Measurements from ENCODE around the gene CHST8.
"Not testable (repeated sequence)": the region's sequence is repeated elsewhere in the genome, so short reads cannot be mapped to it uniquely, and the experiment has no call there.

The CHST8 gene

GRCh38 chr19:33606556-33606955 is 15.2 kb upstream of the CHST8 start:
- Mint-ChIP-seq H3K27ac (no peak overlapping the region), H3K36me3 (peaks cover 2% of the 10 kb centered on the region), H3K4me1 (no peaks in the 10 kb centered on the region), H3K9me3 (peaks cover 40% of the 10 kb centered on the region), H3K27me3 (peaks cover 12% of the 10 kb centered on the region), H3K4me3 (no peak overlapping the region)

- no peak overlapping the region for H3K4me3 Mint-ChIP-seq
These were observed 12.4 kb upstream of the CHST8 start for GRCh38 chr19:33609353-33609752.

GRCh38 chr19:33610588-33610987 is 11.2 kb upstream of the CHST8 start:
- Mint-ChIP-seq H3K27ac (no peak overlapping the region), H3K36me3 (no peaks in the 10 kb centered on the region), H3K4me1 (no peaks in the 10 kb centered on the region), H3K9me3 (peaks cover 24% of the 10 kb centered on the region), H3K27me3 (peaks cover 8% of the 10 kb centered on the region), H3K4me3 (no peak overlapping the region)

More at GRCh38 chr19:33609353-33609752, 12.4 kb upstream of the CHST8 start:
- Mint-ChIP-seq H3K36me3 (no peaks in the 10 kb centered on the region), H3K4me1 (no peaks in the 10 kb centered on the region), H3K9me3 (peaks cover 24% of the 10 kb centered on the region), H3K27ac (no peak overlapping the region), H3K27me3 (peaks cover 11% of the 10 kb centered on the region)

- no peak overlapping the region for H3K4me3 Mint-ChIP-seq
- H3K27ac Mint-ChIP-seq, result no peak overlapping the region
- no peaks in the 10 kb centered on the region for H3K36me3 Mint-ChIP-seq
- H3K4me1 Mint-ChIP-seq, result no peaks in the 10 kb centered on the region
- peaks cover 8% of the 10 kb centered on the region for H3K27me3 Mint-ChIP-seq
- H3K9me3 Mint-ChIP-seq, result peaks cover 24% of the 10 kb centered on the region
These were observed 8.7 kb upstream of the CHST8 start for GRCh38 chr19:33612928-33613619.

- Mint-ChIP-seq H3K27ac (no peak overlapping the region), H3K36me3 (no peaks in the 10 kb centered on the region), H3K4me1 (no peaks in the 10 kb centered on the region), H3K4me3 (no peak overlapping the region), H3K27me3 (peaks cover 8% of the 10 kb centered on the region), H3K9me3 (peaks cover 24% of the 10 kb centered on the region)
These were observed 8.1 kb upstream of the CHST8 start for GRCh38 chr19:33613620-33614000.

- Mint-ChIP-seq H3K27me3 (peaks cover 21% of the 10 kb centered on the region), H3K4me1 (no peaks in the 10 kb centered on the region), H3K36me3 (no peaks in the 10 kb centered on the region), H3K27ac (no peak overlapping the region), H3K4me3 (no peak overlapping the region), H3K9me3 (peaks cover 4% of the 10 kb centered on the region)
These were observed 5.4 kb upstream of the CHST8 start for GRCh38 chr19:33616346-33616745.

- peaks cover 19% of the 10 kb centered on the region for H3K27me3 Mint-ChIP-seq
These were observed 4.9 kb upstream of the CHST8 start for GRCh38 chr19:33616857-33617256.

GRCh38 chr19:33618363-33618762 is 3.4 kb upstream of the CHST8 start:
- not testable (repeated sequence) for H3K4me3 Mint-ChIP-seq, H3K36me3 Mint-ChIP-seq, H3K27ac Mint-ChIP-seq, H3K9me3 Mint-ChIP-seq, H3K4me1 Mint-ChIP-seq
- peaks cover 19% of the 10 kb centered on the region for H3K27me3 Mint-ChIP-seq

More at GRCh38 chr19:33616857-33617256, 4.9 kb upstream of the CHST8 start:
- no peak overlapping the region for H3K27ac Mint-ChIP-seq
- no peaks in the 10 kb centered on the region for H3K36me3 Mint-ChIP-seq
- H3K4me3 Mint-ChIP-seq, result no peak overlapping the region
- H3K9me3 Mint-ChIP-seq, result no peaks in the 10 kb centered on the region
- no peaks in the 10 kb centered on the region for H3K4me1 Mint-ChIP-seq

GRCh38 chr19:33618884-33619283 is 2.9 kb upstream of the CHST8 start:
- H3K4me1 Mint-ChIP-seq, result no peaks in the 10 kb centered on the region
- H3K36me3 Mint-ChIP-seq, result no peaks in the 10 kb centered on the region
- H3K4me3 Mint-ChIP-seq, result no peak overlapping the region
- H3K27ac Mint-ChIP-seq, result no peak overlapping the region
- H3K9me3 Mint-ChIP-seq, result no peaks in the 10 kb centered on the region
- peaks cover 24% of the 10 kb centered on the region for H3K27me3 Mint-ChIP-seq

- no peaks in the 10 kb centered on the region for H3K36me3 Mint-ChIP-seq
- no peak overlapping the region for H3K27ac Mint-ChIP-seq
- peaks cover 31% of the 10 kb centered on the region for H3K27me3 Mint-ChIP-seq
- H3K4me3 Mint-ChIP-seq, result no peak overlapping the region
- H3K9me3 Mint-ChIP-seq, result no peaks in the 10 kb centered on the region
- H3K4me1 Mint-ChIP-seq, result no peaks in the 10 kb centered on the region
These were observed 1.1 kb upstream of the CHST8 start for GRCh38 chr19:33620611-33621010.

- Mint-ChIP-seq H3K4me1 (no peaks in the 10 kb centered on the region), H3K27ac (no peak overlapping the region), H3K27me3 (peaks cover 30% of the 10 kb centered on the region), H3K9me3 (no peaks in the 10 kb centered on the region), H3K4me3 (no peak overlapping the region), H3K36me3 (no peaks in the 10 kb centered on the region)
These were observed 528 bp upstream of the CHST8 start for GRCh38 chr19:33621065-33621785.

- H3K9me3 Mint-ChIP-seq, result no peaks in the 10 kb centered on the region
- H3K27ac Mint-ChIP-seq, result no peak overlapping the region
- peaks cover 27% of the 10 kb centered on the region for H3K27me3 Mint-ChIP-seq
- no peaks in the 10 kb centered on the region for H3K4me1 Mint-ChIP-seq
- no peak overlapping the region for H3K4me3 Mint-ChIP-seq
- no peaks in the 10 kb centered on the region for H3K36me3 Mint-ChIP-seq
These were observed 704 bp downstream of the CHST8 start for GRCh38 chr19:33622505-33622808.

- no peaks in the 10 kb centered on the region for H3K36me3 Mint-ChIP-seq
- no peak overlapping the region for H3K27ac Mint-ChIP-seq
- no peak overlapping the region for H3K4me3 Mint-ChIP-seq
- H3K9me3 Mint-ChIP-seq, result no peaks in the 10 kb centered on the region
- H3K4me1 Mint-ChIP-seq, result no peaks in the 10 kb centered on the region
- H3K27me3 Mint-ChIP-seq, result peaks cover 29% of the 10 kb centered on the region
These were observed 1.2 kb downstream of the CHST8 start for GRCh38 chr19:33622809-33623511.

- Mint-ChIP-seq H3K27me3 (peaks cover 28% of the 10 kb centered on the region), H3K9me3 (no peaks in the 10 kb centered on the region), H3K4me3 (no peak overlapping the region), H3K36me3 (no peaks in the 10 kb centered on the region), H3K27ac (no peak overlapping the region), H3K4me1 (no peaks in the 10 kb centered on the region)
These were observed 2.8 kb downstream of the CHST8 start for GRCh38 chr19:33624586-33624985.

- Mint-ChIP-seq H3K27ac (no peak overlapping the region), H3K27me3 (peaks cover 19% of the 10 kb centered on the region), H3K36me3 (no peaks in the 10 kb centered on the region), H3K9me3 (no peaks in the 10 kb centered on the region), H3K4me1 (no peaks in the 10 kb centered on the region), H3K4me3 (no peak overlapping the region)
These were observed 5.8 kb downstream of the CHST8 start for GRCh38 chr19:33627526-33627925.
